GM12875 (cell line): ENCODE results near the gene TTLL11.

Experiments used
- H3K4me3 ChIP-seq: one replicate; pipeline ENCODE4 v1.5.1; 2011; ENCODE audit warnings: low read depth, low read length, control low read depth
- TF ChIP-seq, protein P1 (sequence below): IDR thresholded peaks from 2 replicates; pipeline ENCODE4 v1.5.1; 2011; ENCODE audit warnings: low read depth, mild to moderate bottlenecking, control low read depth, inconsistent platforms, low read length, moderate library complexity, borderline replicate concordance; ENCODE audit not compliant: insufficient read depth

The TTLL11 gene

DNA sequence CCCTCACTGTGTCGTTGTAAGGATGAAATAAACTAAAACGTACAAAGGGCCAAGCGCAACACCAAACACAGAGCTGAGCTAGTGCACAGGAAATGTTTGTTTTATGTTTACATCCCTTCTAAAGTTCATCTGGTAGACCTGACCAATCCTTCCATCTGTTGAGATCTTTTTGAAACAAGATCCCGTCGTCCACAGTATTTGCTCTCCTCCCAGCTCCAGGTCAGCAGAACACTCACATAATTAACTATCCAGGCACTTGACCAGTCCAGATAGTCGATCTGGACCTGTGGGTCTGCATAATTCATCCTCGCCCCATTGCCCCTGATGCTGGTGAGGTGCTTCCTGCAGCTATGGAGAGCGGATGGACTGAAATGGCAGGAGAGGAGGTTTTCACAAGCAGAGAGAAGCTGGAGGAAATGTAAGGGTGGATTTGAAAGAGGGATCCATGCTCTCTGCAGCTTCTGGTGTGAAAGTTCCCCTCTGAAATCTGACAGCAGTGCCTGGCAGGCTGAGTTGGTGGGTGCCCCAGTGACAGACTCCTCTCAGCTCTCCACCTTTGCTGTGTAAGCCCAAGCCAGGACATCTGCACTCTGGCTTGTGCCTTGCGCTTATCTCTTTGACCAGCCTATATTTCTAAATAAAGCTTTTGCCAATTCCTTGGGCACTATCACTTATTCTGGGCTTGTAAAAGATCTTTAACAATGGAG is 102.4 kb downstream of the TTLL11 start:
- TF ChIP-seq, protein P1, sequence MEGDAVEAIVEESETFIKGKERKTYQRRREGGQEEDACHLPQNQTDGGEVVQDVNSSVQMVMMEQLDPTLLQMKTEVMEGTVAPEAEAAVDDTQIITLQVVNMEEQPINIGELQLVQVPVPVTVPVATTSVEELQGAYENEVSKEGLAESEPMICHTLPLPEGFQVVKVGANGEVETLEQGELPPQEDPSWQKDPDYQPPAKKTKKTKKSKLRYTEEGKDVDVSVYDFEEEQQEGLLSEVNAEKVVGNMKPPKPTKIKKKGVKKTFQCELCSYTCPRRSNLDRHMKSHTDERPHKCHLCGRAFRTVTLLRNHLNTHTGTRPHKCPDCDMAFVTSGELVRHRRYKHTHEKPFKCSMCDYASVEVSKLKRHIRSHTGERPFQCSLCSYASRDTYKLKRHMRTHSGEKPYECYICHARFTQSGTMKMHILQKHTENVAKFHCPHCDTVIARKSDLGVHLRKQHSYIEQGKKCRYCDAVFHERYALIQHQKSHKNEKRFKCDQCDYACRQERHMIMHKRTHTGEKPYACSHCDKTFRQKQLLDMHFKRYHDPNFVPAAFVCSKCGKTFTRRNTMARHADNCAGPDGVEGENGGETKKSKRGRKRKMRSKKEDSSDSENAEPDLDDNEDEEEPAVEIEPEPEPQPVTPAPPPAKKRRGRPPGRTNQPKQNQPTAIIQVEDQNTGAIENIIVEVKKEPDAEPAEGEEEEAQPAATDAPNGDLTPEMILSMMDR: no peak
- H3K4me3 ChIP-seq: no peak overlapping the region

DNA sequence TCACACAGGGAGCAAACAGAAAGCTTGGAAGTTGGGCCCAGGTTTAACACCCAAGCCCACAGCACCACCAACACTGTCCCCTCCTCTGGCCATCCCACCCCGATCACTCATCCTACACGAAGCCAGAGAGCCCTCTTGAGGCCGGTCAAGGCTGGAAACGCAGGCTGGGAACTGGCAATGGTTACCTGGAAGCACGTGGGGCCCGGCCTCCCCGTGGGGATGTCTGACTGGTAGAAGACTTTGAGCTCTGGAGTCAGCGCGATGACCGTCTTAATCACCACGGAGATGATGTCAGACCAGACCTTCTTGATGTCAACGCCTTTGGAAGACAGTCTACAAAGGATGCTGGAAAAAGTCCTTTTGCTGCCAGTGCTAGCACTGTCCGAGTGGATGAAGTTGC is 104.1 kb downstream of the TTLL11 start:
- no peak overlapping the region for H3K4me3 ChIP-seq
- TF ChIP-seq, protein P1: no peak

DNA sequence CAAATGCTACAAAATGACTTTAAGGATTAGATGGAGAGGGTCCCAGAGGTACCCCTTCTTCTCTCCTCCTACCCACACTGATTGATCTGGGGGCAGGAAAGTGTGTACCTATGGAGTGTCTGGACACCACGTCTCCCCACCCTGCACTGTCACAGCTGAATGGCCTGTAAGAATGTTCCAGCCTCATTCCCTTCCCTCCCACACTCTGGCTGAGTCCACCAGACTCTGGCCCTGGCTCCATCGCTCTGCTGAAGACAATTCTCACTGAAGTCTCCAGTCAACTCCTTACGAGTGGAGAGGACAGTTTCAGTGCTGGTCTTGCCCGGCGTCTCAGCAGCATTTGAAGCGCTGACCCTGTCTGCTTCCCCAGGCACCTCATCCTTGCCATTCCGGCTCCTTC is 105.8 kb downstream of the TTLL11 start:
- TF ChIP-seq, protein P1: no peak
- no peak overlapping the region for H3K4me3 ChIP-seq

GRCh38 chr9:121985792-121986494 is 107.2 kb downstream of the TTLL11 start:
- TF ChIP-seq, protein P1: no peak
- H3K4me3 ChIP-seq: no peak overlapping the region

DNA sequence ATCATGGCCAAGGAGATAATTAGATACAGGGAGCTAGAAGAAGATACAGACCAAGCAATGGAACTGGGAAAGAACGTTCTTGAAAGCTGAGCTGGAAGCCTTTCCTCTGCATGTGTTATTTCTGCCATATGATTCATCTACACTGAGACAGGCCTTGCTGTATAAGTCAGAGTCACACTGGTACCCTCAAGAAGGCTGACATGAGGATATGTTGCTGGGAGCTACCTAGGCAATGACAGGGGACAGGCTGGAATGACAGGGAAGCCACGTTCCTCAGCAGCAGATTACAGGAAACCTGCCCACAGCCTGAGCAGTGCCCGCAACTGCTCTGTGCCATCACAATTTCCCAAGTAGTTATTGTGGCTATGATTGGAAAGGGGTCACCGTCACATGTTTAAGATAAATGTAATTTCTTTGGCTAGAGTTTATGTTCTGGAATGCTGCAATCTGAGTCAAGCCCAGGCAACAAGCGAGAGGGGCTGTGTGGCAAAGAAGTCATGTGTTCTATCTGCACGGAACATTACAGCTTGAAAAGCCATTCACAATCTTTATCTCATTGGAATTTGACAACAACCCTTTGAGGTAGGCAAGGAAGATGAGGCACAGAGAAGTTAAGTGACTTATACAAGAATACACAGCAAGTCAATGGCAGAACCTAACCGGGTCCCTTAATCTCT is 108.2 kb downstream of the TTLL11 start:
- TF ChIP-seq, protein P1: no peak
- no peak overlapping the region for H3K4me3 ChIP-seq

- H3K4me3 ChIP-seq: no peak overlapping the region
- TF ChIP-seq, protein P1: no peak
These were observed 109.4 kb downstream of the TTLL11 start for GRCh38 chr9:121983736-121984135.
